Panc1 (cell line): Measurements from ENCODE around the gene NDRG4. TPM values are rescaled to one million over a fixed set of nuclear protein-coding genes. Genes with fewer than 3 reads are reported as not detected.
A peak's percentile ranks its signal among the peaks of the same experiment; 100 is the strongest.

Experiments
- ATAC-seq: fragments of 200-7000 bp; cut with Tn5 transposase; 2 replicates; pipeline ENCODE4 v1.9.1; 2020; ENCODE audit warnings: mild to moderate bottlenecking, moderate library complexity
- Bru-seq: library from RNA; stranded (reverse); fragments of 400-500 nt; gene quantifications from one replicate; lab custom pipeline; 2021; lab: Mats Ljungman, UMichigan
- BruChase-seq, 2 experiments: library from RNA; stranded (reverse); fragments of 400-500 nt; gene quantifications; one replicate each; lab custom pipeline; 2021; lab: Mats Ljungman, UMichigan
- BruUV-seq: library from RNA; stranded (reverse); fragments of 400-500 nt; replicated peaks from 2 replicates; lab custom pipeline; 2021; lab: Mats Ljungman, UMichigan
- CTCF ChIA-PET: fragments of 300-600 bp; sonication (Branson Sonifier 250); formaldehyde crosslinking; loops from one replicate; lab custom pipeline; 2022; ENCODE audit warnings: antibody characterized with exemption; lab: Charles Lee
- POLR2A ChIA-PET: fragments of 300-600 bp; sonication (Branson Sonifier 250); formaldehyde crosslinking; loops from one replicate; lab custom pipeline; 2022; ENCODE audit warnings: antibody characterized with exemption; lab: Charles Lee
- DNase-seq: peaks from one replicate; pipeline ENCODE4 v3.0.0-alpha.2; 2010; ENCODE audit warnings: low read depth, low spot score
- H3K27ac ChIP-seq: 2 replicates; pipeline ENCODE4 v1.5.1; 2011; ENCODE audit warnings: mild to moderate bottlenecking, low read length, inconsistent platforms
- H3K27me3 ChIP-seq: fragments of 200-500 bp; sonication (Bioruptor generic); 2 replicates; pipeline ENCODE4 v1.6.0; 2014; ENCODE audit warnings: low read length, inconsistent platforms; ENCODE audit not compliant: control insufficient read depth, insufficient read depth
- H3K36me3 ChIP-seq: fragments of 200-500 bp; sonication (Bioruptor generic); 2 replicates; pipeline ENCODE4 v1.5.1; 2014; ENCODE audit warnings: inconsistent platforms, mild to moderate bottlenecking, low read length, moderate library complexity; ENCODE audit not compliant: control insufficient read depth, insufficient read depth
- H3K4me1 ChIP-seq: 2 replicates; pipeline ENCODE4 v1.5.1; 2011; ENCODE audit warnings: inconsistent platforms, mild to moderate bottlenecking, low read length, moderate library complexity; ENCODE audit not compliant: control insufficient read depth, insufficient read depth
- H3K4me3 ChIP-seq, 2 experiments: 2 replicates each; pipeline ENCODE4 v1.5.1; 2011 to 2012; ENCODE audit warnings: low read depth in 2 of 2, low read length in 2 of 2, mild to moderate bottlenecking in 2 of 2, inconsistent platforms in 1 of 2, moderate library complexity in 1 of 2
- H3K9me3 ChIP-seq: fragments of 200-500 bp; sonication (Bioruptor generic); 2 replicates; pipeline ENCODE4 v1.5.1; 2014; ENCODE audit warnings: low read depth, mild to moderate bottlenecking, inconsistent platforms, low read length, moderate library complexity; ENCODE audit not compliant: control insufficient read depth, insufficient read depth
- CTCF ChIP-seq: fragments of 450-650 bp; IDR thresholded peaks from 2 replicates; pipeline ENCODE4 v1.5.1; 2017; ENCODE audit warnings: mild to moderate bottlenecking
- POLR2AphosphoS5 ChIP-seq: IDR thresholded peaks from 2 replicates; pipeline ENCODE4 v1.6.1; 2012; ENCODE audit warnings: mild to moderate bottlenecking, low read depth, low read length, moderate library complexity
- SIN3A ChIP-seq: IDR thresholded peaks from 2 replicates; pipeline ENCODE4 v1.6.1; 2012; ENCODE audit warnings: low read depth, mild to moderate bottlenecking, low read length, moderate library complexity, borderline replicate concordance; ENCODE audit not compliant: insufficient read depth
- TCF7L2 ChIP-seq: IDR thresholded peaks from 2 replicates; pipeline ENCODE4 v1.6.1; 2011; ENCODE audit warnings: mild to moderate bottlenecking, low read depth, low read length, inconsistent platforms
- in situ Hi-C: cut with HindIII; loops from 2 replicates; pipeline ENCODE4 v1.10.0; 2016; ENCODE audit warnings: low sequenced_read_pairs, low pct_unique_long_range_greater_than_20kb
- intact Hi-C: fragments of 100-400 bp; cut with micrococcal nuclease; formaldehyde crosslinking; loops from one replicate; pipeline ENCODE4 v1.10.0; 2022; ENCODE audit not compliant: unreplicated experiment
- long read RNA-seq: library from polyadenylated mRNA; unstranded; transcript quantifications from one replicate; pipeline ENCODE4 v2.0.0, GENCODE V29; 2021; ENCODE audit not compliant: unreplicated experiment
- polyA plus RNA-seq: library from polyadenylated mRNA; unstranded; fragments of >200 nt; gene quantifications from one replicate; pipeline ENCODE4 v1.2.1, GENCODE V29; 2012; ENCODE audit warnings: missing spikeins; ENCODE audit not compliant: insufficient read length
- total RNA-seq: library from RNA; stranded (reverse); gene quantifications from one replicate; pipeline ENCODE4 v1.2.1, GENCODE V29; 2021; ENCODE audit not compliant: unreplicated experiment
- TF ChIP-seq, protein P1 (sequence below), 2 experiments: IDR thresholded peaks; 2 replicates each; pipeline ENCODE4 v1.6.1; 2011 to 2012; ENCODE audit warnings: low read depth in 2 of 2, control low read depth in 1 of 2, low read length in 1 of 2, mild to moderate bottlenecking in 1 of 2, moderate library complexity in 1 of 2; ENCODE audit not compliant: insufficient read depth in 1 of 2

NDRG4 gene
- total RNA-seq = 5.1 TPM
- polyA plus RNA-seq = 5.2 TPM
- Bru-seq, nascent RNA = percentile 24 among the genes with signal in this experiment
- BruChase-seq, experiment 1, labeled RNA remaining after a 2-hour chase = percentile 31 among the genes with signal in this experiment
- percentile 35 among the genes with signal in this experiment for BruChase-seq, experiment 2, labeled RNA remaining after a 6-hour chase
- long read RNA-seq, transcript NDRG4-219 (1 exons, 2,700 nt) = major isoform, 17 of 22 reads
- long read RNA-seq, partial matches to known transcripts = 1 of 22 reads
- long read RNA-seq, other reads (novel, unspliced or antisense) = 2 of 22 reads

GRCh38 chr16:58499615-58500351 is at the start of gene NDRG4:
Gene NDRG4 (plus strand): TSS chr16:58500143. CDS start chr16:58500249, 106 bp downstream.
- Histone ChIP-seq H3K4me3 (peak within 1 kb of the TSS; percentile 39 to 49), H3K9me3 (no peaks in the 10 kb centered on the region), H3K4me1 (no peaks in the 10 kb centered on the region), H3K27me3 (no peaks in the 10 kb centered on the region), H3K36me3 (no peaks in the 10 kb centered on the region), H3K27ac (no peak within 1 kb of the TSS)
- ChIA-PET CTCF (interaction anchor here (1.6 kb wide), 1 partner anchor 13 kb away, joined by 4 read pairs; no protein-coding TSS in a partner anchor), POLR2A (no interaction called here)
- no peak for TF ChIP-seq SIN3A
- TF ChIP-seq CTCF = no peak
- no peak for TF ChIP-seq POLR2AphosphoS5
- TF ChIP-seq, protein P1, sequence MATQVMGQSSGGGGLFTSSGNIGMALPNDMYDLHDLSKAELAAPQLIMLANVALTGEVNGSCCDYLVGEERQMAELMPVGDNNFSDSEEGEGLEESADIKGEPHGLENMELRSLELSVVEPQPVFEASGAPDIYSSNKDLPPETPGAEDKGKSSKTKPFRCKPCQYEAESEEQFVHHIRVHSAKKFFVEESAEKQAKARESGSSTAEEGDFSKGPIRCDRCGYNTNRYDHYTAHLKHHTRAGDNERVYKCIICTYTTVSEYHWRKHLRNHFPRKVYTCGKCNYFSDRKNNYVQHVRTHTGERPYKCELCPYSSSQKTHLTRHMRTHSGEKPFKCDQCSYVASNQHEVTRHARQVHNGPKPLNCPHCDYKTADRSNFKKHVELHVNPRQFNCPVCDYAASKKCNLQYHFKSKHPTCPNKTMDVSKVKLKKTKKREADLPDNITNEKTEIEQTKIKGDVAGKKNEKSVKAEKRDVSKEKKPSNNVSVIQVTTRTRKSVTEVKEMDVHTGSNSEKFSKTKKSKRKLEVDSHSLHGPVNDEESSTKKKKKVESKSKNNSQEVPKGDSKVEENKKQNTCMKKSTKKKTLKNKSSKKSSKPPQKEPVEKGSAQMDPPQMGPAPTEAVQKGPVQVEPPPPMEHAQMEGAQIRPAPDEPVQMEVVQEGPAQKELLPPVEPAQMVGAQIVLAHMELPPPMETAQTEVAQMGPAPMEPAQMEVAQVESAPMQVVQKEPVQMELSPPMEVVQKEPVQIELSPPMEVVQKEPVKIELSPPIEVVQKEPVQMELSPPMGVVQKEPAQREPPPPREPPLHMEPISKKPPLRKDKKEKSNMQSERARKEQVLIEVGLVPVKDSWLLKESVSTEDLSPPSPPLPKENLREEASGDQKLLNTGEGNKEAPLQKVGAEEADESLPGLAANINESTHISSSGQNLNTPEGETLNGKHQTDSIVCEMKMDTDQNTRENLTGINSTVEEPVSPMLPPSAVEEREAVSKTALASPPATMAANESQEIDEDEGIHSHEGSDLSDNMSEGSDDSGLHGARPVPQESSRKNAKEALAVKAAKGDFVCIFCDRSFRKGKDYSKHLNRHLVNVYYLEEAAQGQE (IDR thresholded peaks at IDR 0.05; ENCODE audit: insufficient read depth in 1 of 2, low read depth in 2 of 2, low read length in 1 of 2) = no peak
- TF ChIP-seq TCF7L2 = no peak
- peak; percentile 77 for ATAC-seq
- intact Hi-C loops (no loop called here), in situ Hi-C loops (no loop called here)
- no peak for DNase-seq
- no TSS peak for BruUV-seq

DNA sequence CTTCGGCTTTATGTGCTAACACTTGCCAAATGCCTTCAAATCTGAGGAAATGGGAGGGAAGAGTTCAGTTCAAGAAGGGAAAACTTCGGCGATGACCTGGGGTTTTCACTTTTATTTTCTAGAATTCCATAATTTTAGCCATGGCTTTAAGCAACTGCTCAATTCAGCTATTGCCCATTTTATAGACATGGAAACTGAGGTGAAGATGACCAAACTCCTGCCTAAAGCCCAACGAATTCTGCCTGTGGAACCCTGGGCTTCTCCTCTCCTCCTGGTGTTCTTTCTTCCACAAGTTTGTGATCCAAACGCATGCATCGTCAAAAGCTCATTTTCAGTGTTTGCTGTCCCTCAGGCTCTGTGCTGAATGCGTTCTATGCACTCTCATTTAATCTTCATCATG is 49.4 kb upstream of the NDRG4 start:
- intact Hi-C loops (no loop called here), in situ Hi-C loops (no loop called here)
- ChIA-PET CTCF (no interaction called here), POLR2A (no interaction called here)
- no TSS peak for BruUV-seq
- TF ChIP-seq SIN3A (no peak), POLR2AphosphoS5 (no peak), TCF7L2 (no peak), CTCF (no peak)
- TF ChIP-seq, protein P1 (IDR thresholded peaks at IDR 0.05; ENCODE audit: insufficient read depth in 1 of 2, low read depth in 2 of 2, low read length in 1 of 2) = no peak
- DNase-seq (no peak), ATAC-seq (no peak)
- Histone ChIP-seq H3K36me3 (no peaks in the 10 kb centered on the region), H3K9me3 (no peaks in the 10 kb centered on the region), H3K4me1 (no peaks in the 10 kb centered on the region), H3K27me3 (no peaks in the 10 kb centered on the region), H3K27ac (no peak overlapping the region), H3K4me3 (no peak overlapping the region)
